ENCODE data around the gene PDE4D.

DNA sequence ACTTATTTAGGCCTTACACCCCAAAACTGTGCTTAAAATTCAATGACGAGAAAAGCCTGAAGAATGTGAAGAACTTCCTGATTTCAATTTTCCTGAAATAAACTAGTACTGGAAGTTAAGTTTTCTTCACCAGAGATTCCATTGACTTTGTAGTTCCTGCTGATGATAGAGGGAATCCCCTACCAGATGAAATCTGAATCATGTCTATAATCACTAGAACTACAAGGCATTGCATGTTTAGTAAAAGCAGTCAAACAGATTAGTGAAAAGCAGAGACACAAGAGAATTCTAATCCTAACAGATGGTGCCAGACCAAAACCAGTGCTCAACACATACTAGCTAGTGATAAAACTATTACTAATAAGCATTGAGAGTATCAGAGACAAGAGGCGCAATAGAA is 130.0 kb downstream of the PDE4D start:
- TF ChIP-seq, protein P1, sequence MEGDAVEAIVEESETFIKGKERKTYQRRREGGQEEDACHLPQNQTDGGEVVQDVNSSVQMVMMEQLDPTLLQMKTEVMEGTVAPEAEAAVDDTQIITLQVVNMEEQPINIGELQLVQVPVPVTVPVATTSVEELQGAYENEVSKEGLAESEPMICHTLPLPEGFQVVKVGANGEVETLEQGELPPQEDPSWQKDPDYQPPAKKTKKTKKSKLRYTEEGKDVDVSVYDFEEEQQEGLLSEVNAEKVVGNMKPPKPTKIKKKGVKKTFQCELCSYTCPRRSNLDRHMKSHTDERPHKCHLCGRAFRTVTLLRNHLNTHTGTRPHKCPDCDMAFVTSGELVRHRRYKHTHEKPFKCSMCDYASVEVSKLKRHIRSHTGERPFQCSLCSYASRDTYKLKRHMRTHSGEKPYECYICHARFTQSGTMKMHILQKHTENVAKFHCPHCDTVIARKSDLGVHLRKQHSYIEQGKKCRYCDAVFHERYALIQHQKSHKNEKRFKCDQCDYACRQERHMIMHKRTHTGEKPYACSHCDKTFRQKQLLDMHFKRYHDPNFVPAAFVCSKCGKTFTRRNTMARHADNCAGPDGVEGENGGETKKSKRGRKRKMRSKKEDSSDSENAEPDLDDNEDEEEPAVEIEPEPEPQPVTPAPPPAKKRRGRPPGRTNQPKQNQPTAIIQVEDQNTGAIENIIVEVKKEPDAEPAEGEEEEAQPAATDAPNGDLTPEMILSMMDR (conservative IDR thresholded peaks at IDR 0.05; ENCODE audit: low read depth, low read length): no peak
- no peak for TF ChIP-seq MAFK (IDR thresholded peaks at IDR 0.05; ENCODE audit: low read depth, low read length)
- TF ChIP-seq RAD21 (IDR thresholded peaks at IDR 0.05; ENCODE audit: low read length): no peak
- TF ChIP-seq RFX5 (IDR thresholded peaks at IDR 0.05; ENCODE audit: low read depth, low read length): no peak
- no peak for TF ChIP-seq BHLHE40 (IDR thresholded peaks at IDR 0.05; ENCODE audit: low read depth, low read length)
- TF ChIP-seq, protein P2, sequence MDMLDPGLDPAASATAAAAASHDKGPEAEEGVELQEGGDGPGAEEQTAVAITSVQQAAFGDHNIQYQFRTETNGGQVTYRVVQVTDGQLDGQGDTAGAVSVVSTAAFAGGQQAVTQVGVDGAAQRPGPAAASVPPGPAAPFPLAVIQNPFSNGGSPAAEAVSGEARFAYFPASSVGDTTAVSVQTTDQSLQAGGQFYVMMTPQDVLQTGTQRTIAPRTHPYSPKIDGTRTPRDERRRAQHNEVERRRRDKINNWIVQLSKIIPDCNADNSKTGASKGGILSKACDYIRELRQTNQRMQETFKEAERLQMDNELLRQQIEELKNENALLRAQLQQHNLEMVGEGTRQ (IDR thresholded peaks at IDR 0.05; ENCODE audit: low read depth, low read length): no peak
- no peak for TF ChIP-seq CEBPB (IDR thresholded peaks at IDR 0.05; ENCODE audit: low read depth, low read length)
- no peak for TF ChIP-seq SMC3 (IDR thresholded peaks at IDR 0.05; ENCODE audit: low read depth, low read length)
- TF ChIP-seq POLR2A (IDR thresholded peaks at IDR 0.05; ENCODE audit: low read depth, low read length): no peak
- no peak for TF ChIP-seq RCOR1 (IDR thresholded peaks at IDR 0.05; ENCODE audit: insufficient replicate concordance, low read length)
- TF ChIP-seq MAZ (IDR thresholded peaks at IDR 0.05; ENCODE audit: borderline replicate concordance, low read depth, low read length): no peak
- no peak for TF ChIP-seq NFE2L2 (IDR thresholded peaks at IDR 0.05; ENCODE audit: low read depth, low read length)

Data from IMR-90 (cell line).